Activated CD4-positive, alpha-beta T cell treated with anti-CD3 and anti-CD28 coated beads, Interleukin-2, amount 10 ng/mL, durations not matched to agents 24 days and 14 days (primary cell): ENCODE measurements around the gene IPO5. TPM values are rescaled to one million over a fixed set of nuclear protein-coding genes. Genes with fewer than 3 reads are reported as not detected.
"Not testable (repeated sequence)": the region's sequence is repeated elsewhere in the genome, so short reads cannot be mapped to it uniquely, and the experiment has no call there.

Experiments used
- DNase-seq: peaks from one replicate; pipeline ENCODE4 v3.0.0; 2022
- H3K27ac Mint-ChIP-seq: one replicate; pipeline ENCODE4 v1.8.0; 2022; ENCODE audit warnings: mild to moderate bottlenecking, mixed read lengths
- H3K27me3 Mint-ChIP-seq: one replicate; pipeline ENCODE4 v1.8.0; 2022; ENCODE audit warnings: mixed read lengths
- H3K36me3 Mint-ChIP-seq: one replicate; pipeline ENCODE4 v1.8.0; 2022; ENCODE audit warnings: low read depth, mild to moderate bottlenecking, mixed read lengths
- H3K4me1 Mint-ChIP-seq: one replicate; pipeline ENCODE4 v1.8.0; 2021; ENCODE audit warnings: mixed read lengths
- H3K4me3 Mint-ChIP-seq: one replicate; pipeline ENCODE4 v1.8.0; 2022; ENCODE audit warnings: mild to moderate bottlenecking, moderate library complexity, mixed read lengths
- H3K9me3 Mint-ChIP-seq: one replicate; pipeline ENCODE4 v1.8.0; 2021; ENCODE audit warnings: mixed read lengths
- intact Hi-C: fragments of 100-400 bp; cut with micrococcal nuclease; formaldehyde crosslinking; loops from one replicate; pipeline ENCODE4 v1.15.1; 2023
- total RNA-seq: library from RNA; stranded (reverse); gene quantifications from 2 replicates; pipeline ENCODE4 v1.2.3, GENCODE V29; 2022

IPO5 gene
- total RNA-seq, 1 donor from 2014 or later: 243 TPM

DNA sequence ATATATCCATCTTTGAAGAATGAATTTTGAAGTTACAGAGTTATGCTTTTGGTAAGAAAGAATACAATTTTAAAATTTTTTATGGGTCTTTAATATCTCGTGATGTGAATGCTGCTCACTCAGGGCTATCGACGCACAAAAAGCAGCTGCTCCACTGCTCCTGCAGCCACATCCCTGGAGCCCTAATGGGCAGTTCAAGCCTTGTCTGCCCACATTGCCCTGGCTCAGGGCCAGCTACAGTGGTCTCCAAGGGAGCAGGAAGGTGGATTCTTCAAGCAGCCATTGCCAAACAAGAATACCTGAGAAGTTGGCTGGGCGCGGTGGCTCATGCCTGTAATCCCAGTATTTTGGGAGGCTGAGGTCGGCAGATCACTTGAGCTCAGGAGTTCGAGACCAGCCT lies 85.8 kb downstream of the IPO5 start:
- intact Hi-C loops: no loop called here
- H3K36me3 Mint-ChIP-seq: no peaks in the 10 kb centered on the region
- H3K9me3 Mint-ChIP-seq: no peaks in the 10 kb centered on the region
- no peak overlapping the region for H3K27ac Mint-ChIP-seq
- H3K4me1 Mint-ChIP-seq: no peaks in the 10 kb centered on the region
- no peak for DNase-seq
- H3K4me3 Mint-ChIP-seq: no peak overlapping the region
- no peaks in the 10 kb centered on the region for H3K27me3 Mint-ChIP-seq

DNA sequence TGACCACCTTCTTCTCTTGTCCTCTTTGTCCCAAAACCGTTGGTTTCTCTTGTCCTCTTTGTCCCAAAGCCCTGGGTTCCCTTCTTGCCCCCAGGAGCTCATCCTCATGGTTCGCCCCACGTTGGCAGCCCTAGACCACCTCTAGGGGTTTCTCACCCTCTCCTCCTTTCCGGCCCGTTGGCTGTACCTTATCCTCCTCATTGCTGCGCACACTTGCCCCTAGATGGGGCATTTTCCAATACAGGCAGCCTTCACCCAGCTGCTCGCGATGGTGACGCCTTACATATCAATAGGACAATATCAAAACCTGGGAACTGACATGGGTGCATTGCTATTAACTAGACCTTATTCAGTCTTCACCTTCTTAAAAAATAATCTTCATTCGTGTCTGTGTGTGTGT lies 86.5 kb downstream of the IPO5 start:
- no peaks in the 10 kb centered on the region for H3K9me3 Mint-ChIP-seq

DNA sequence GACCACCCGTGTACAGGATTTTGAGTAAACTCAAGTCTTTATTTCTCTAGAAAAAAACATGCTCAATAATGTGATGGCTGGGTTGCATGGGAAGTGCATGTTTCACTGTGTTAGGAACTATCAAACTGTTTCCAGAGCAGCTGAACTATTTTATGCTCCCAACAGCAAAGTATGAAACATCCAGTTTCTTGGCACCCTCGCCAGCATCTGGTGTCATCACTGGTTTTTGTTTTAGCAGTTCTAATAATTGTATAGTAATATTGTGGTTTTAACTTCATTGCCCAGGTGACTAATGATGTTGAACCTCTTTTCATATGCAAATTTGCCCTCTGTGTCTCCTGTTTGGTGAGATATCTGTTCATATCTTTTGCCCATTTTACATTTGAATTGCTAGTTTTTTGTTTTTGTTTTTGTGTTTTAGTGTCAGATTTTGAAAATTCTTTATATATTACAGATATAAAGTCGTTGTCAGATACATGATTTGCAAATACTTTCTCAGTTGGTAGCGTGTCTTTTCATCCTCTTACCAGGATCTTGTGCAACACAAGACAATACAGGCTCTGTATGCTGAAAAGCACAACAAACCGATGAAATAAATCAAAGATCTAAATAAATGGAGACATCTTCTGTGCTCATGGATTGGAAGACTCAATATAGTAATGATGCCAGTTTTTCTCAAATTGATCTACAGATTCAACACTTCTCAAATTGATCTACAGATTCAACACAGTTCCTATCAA lies 87.8 kb downstream of the IPO5 start:
- no peaks in the 10 kb centered on the region for H3K27me3 Mint-ChIP-seq
- DNase-seq: no peak
- no peaks in the 10 kb centered on the region for H3K9me3 Mint-ChIP-seq
- no peaks in the 10 kb centered on the region for H3K4me1 Mint-ChIP-seq
- no peak overlapping the region for H3K27ac Mint-ChIP-seq
- intact Hi-C loops: no loop called here
- no peak overlapping the region for H3K4me3 Mint-ChIP-seq
- no peaks in the 10 kb centered on the region for H3K36me3 Mint-ChIP-seq

More for the DNA sequence above, 86.5 kb downstream of the IPO5 start:
- H3K4me1 Mint-ChIP-seq: no peaks in the 10 kb centered on the region
- intact Hi-C loops: no loop called here
- DNase-seq: no peak
- no peak overlapping the region for H3K4me3 Mint-ChIP-seq
- H3K27me3 Mint-ChIP-seq: no peaks in the 10 kb centered on the region
- no peaks in the 10 kb centered on the region for H3K36me3 Mint-ChIP-seq
- H3K27ac Mint-ChIP-seq: no peak overlapping the region

DNA sequence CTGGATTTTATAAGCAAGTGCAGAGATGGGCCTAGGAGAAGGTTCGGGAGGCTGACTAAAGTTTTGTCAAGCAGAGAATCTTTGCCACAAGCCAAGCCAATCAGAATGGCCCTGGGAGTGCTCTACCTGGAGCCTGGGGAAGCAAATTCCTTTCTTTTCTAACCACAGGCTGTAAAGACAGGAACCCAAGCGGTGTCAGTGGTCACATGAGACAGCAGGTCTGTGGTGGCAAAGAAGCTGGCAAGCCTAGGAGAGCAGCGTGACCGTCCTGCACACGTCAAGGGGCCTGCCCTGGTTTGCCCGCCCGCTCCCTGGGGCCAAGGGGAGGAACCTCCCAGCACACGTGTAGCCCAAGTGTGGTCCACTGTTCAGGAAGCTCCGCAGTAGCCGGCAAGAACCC lies 90.8 kb downstream of the IPO5 start:
- no peak overlapping the region for H3K27ac Mint-ChIP-seq
- no peaks in the 10 kb centered on the region for H3K36me3 Mint-ChIP-seq
- H3K9me3 Mint-ChIP-seq: no peaks in the 10 kb centered on the region
- H3K4me3 Mint-ChIP-seq: no peak overlapping the region
- intact Hi-C loops: no loop called here
- no peaks in the 10 kb centered on the region for H3K27me3 Mint-ChIP-seq
- no peak for DNase-seq
- H3K4me1 Mint-ChIP-seq: no peaks in the 10 kb centered on the region

DNA sequence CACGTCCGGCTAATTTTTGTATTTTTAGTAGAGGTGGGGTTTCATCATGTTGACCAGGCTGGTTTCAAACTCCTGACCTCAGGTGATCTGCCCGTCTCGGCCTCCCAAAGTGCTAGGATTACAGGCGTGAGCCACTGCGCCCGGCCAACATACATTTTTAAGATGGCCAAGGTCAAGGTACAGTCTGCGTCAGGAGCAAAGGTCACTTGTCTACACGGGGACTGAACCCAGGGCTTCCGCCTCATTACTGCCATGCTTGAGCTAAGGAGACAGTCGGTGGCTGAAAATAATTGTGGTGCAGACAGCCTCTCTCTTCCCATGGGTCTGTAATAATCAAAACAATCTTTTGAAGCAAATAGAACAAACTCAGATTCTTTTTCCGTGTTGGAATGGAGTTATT lies 94.3 kb downstream of the IPO5 start:
- H3K4me1 Mint-ChIP-seq, DNase-seq, H3K27me3 Mint-ChIP-seq, H3K27ac Mint-ChIP-seq, intact Hi-C loops, H3K9me3 Mint-ChIP-seq, H3K4me3 Mint-ChIP-seq, H3K36me3 Mint-ChIP-seq: not testable (repeated sequence)

DNA sequence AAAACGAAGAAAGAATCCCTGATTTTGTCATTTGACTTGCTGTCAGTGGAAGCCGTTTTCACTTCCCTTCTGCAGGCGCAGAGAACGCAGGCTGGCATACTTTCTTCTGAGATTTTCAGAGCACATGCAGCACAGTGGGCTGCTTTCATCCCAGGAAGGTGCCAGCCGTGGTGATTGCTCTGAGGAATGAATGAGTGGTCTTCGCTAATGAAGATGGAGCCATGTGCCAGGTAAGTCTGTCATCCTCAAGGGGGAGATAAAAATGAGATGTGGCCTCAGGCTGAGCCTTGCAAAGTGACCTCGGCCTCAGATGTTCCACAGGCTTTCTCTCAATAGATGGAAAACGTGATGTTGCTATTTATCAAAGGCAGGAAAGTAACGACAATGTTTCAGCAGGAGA lies 94.8 kb downstream of the IPO5 start:
- intact Hi-C loops: no loop called here
- Mint-ChIP-seq H3K4me1 (no peaks in the 10 kb centered on the region), H3K36me3 (no peaks in the 10 kb centered on the region), H3K27me3 (no peaks in the 10 kb centered on the region), H3K27ac (no peak overlapping the region), H3K9me3 (peaks cover 4% of the 10 kb centered on the region), H3K4me3 (no peak overlapping the region)
- DNase-seq: no peak

DNA sequence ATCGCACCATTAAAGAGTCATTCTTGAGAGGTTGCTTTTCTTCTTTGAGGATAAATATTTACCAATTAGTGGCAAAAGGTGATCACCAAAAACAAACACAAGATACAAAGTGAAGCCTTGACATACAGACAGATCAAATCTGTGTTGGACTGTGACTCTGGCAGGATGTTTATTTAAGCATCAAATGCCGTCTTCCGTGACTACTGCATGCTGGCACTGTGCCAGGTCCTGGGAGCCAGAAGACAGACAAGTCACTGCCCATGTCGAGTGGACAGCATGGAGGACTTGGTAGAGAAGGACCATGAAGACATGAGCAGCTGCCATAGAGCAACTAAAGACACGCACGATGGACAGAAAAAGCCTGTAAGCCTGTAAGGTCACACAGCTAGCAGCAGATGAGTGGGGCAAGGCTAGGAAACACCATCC lies 96.6 kb downstream of the IPO5 start:
- Mint-ChIP-seq H3K4me3 (no peak overlapping the region), H3K36me3 (no peaks in the 10 kb centered on the region), H3K4me1 (no peaks in the 10 kb centered on the region), H3K27me3 (no peaks in the 10 kb centered on the region), H3K9me3 (peaks cover 4% of the 10 kb centered on the region), H3K27ac (no peak overlapping the region)
- DNase-seq: no peak
- intact Hi-C loops: no loop called here

DNA sequence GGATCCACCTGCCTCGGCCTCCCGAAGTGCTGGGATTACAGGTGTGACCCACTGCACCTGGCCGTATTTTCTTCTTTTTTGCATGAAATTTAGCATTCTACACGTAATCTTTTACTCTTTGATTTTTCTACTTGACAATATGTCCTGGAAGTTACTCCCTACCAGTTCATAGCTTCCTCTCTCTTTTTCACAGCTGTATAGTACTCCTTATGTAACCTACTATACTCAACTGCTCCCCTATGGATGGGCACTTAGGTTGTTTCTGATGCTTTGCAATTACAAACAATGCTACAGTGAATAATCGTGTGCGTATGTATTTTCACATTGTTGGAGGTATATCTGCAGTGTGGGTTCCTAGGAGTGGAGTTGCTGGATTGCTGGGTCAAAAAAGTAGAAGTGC lies 98.9 kb downstream of the IPO5 start:
- Mint-ChIP-seq H3K4me1 (no peaks in the 10 kb centered on the region), H3K9me3 (peaks cover 4% of the 10 kb centered on the region), H3K27ac (no peak overlapping the region), H3K36me3 (no peaks in the 10 kb centered on the region), H3K27me3 (peaks cover 2% of the 10 kb centered on the region), H3K4me3 (no peak overlapping the region)
- intact Hi-C loops: no loop called here
- no peak for DNase-seq

DNA sequence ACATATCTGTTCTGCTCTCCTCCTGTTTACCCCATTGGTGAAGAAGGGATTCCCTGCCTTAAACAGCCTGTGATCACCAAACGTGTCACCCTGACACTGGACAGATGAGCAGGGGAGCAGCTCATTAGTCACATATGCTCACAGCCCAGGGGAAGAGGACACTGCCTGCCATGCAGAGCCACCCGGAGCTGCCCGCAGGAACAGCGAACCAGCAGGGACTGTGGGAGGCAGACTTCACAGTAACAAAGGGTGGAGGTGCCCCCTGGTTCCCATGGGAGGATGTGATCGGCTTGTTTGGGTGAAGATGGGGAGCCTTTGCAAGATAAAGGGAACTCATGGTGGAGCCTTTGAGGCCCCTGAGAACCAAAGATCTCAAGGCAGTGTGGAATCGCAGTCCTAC lies 100.8 kb downstream of the IPO5 start:
- Mint-ChIP-seq H3K27me3 (peaks cover 2% of the 10 kb centered on the region), H3K4me1 (no peaks in the 10 kb centered on the region), H3K9me3 (peaks cover 4% of the 10 kb centered on the region), H3K27ac (no peak overlapping the region), H3K4me3 (no peak overlapping the region), H3K36me3 (no peaks in the 10 kb centered on the region)
- intact Hi-C loops: no loop called here
- DNase-seq: no peak

DNA sequence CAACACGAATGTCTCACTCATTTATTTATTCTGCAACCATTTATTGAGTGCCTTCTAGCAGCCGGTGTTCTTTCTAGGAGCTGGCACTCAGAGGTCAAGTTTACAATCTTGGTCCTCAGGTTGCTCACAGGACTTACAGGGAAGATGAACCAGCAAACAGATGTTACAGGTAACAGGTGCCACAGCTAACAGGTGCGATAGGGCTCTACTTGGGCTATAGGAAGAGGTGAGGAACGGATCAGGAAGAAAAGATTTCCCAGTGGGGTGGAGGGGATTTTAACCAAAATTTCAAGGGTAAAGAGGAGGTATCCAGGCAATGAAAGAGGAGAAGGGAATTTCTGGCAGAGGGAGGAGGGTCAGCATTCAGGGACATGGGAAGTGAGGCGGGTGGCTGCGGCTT lies 102.1 kb downstream of the IPO5 start:
- DNase-seq: no peak
- Mint-ChIP-seq H3K4me1 (no peaks in the 10 kb centered on the region), H3K27me3 (peaks cover 2% of the 10 kb centered on the region), H3K4me3 (no peak overlapping the region), H3K36me3 (no peaks in the 10 kb centered on the region), H3K9me3 (peaks cover 4% of the 10 kb centered on the region), H3K27ac (no peak overlapping the region)
- intact Hi-C loops: no loop called here

DNA sequence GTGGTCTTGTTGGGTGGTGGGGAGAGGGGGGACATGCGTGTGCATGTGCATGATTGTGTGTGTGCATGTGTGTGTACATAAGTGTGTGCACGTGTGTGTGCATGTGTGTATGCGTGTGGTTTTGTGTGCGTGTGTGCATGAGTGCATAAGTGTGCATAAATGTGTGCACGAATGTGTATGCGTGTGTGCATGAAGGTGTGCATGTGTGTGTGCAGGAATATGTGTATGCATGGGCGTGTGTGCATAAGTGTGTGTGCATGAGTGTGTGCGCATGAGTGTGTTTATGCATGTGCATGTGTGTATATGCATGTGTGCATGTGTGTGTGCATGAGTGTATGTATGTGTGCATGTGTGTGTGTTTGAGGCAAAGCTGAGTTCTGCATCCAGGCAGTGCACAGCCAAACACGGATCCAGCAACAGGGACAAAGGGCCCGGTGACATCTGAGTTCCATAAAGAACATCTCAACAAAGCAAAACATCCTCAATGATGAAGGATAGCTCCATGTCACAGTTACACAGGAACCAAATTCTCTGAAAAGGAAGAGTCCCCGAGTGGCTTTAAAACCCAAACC lies 103.5 kb downstream of the IPO5 start:
- intact Hi-C loops: no loop called here
- H3K36me3 Mint-ChIP-seq: no peaks in the 10 kb centered on the region

DNA sequence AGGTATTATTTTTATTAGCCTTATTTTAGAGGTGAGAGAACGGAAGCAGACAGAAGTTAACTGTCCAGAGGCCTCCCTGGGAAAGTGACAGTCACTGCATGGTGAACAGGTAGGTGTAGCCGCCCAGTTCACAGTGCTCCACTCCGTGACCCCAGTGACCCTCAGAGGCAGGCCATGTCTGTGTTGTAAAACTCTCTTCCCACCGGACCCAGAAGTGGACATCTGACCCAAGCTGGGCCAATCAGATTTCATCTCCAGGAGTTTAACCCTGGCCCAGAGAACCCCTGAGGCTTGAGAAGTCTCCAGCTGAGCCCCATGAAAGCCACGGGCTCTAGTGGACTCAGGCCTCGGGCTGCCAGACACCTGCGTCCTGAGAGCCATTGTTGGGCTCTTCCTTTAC lies 105.8 kb downstream of the IPO5 start:
- Mint-ChIP-seq H3K4me3 (no peak overlapping the region), H3K27ac (no peak overlapping the region), H3K9me3 (no peaks in the 10 kb centered on the region), H3K27me3 (peaks cover 2% of the 10 kb centered on the region), H3K4me1 (no peaks in the 10 kb centered on the region), H3K36me3 (no peaks in the 10 kb centered on the region)
- no peak for DNase-seq
- intact Hi-C loops: no loop called here

More for the DNA sequence above, 103.5 kb downstream of the IPO5 start:
- H3K9me3 Mint-ChIP-seq: peaks cover 4% of the 10 kb centered on the region
- H3K4me3 Mint-ChIP-seq: no peak overlapping the region
- no peak for DNase-seq
- H3K27me3 Mint-ChIP-seq: peaks cover 2% of the 10 kb centered on the region
- H3K4me1 Mint-ChIP-seq: no peaks in the 10 kb centered on the region
- no peak overlapping the region for H3K27ac Mint-ChIP-seq

DNA sequence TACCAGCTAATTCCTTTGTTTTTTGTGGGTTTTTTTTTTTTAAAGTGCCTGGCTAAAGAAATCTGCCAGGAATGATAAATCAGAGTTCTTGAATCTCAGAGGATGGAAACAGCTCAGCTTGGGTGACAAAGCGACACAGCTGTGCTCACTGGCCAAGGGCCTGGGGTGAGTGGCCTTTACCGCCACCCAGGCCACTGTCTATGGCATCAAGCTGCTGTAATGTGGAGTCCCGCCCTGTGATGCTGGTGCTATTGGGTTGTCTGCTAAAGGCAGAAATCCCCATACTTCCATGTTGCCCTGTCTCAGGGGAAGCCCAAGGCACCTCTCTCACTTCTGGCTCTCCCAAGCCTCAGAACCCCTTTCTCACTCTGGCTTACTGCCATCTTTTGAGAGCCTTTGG lies 106.8 kb downstream of the IPO5 start:
- DNase-seq: no peak
- intact Hi-C loops: no loop called here
- H3K9me3 Mint-ChIP-seq: no peaks in the 10 kb centered on the region
- no peak overlapping the region for H3K4me3 Mint-ChIP-seq
- no peak overlapping the region for H3K27ac Mint-ChIP-seq
- no peaks in the 10 kb centered on the region for H3K36me3 Mint-ChIP-seq
- peaks cover 2% of the 10 kb centered on the region for H3K27me3 Mint-ChIP-seq
- no peaks in the 10 kb centered on the region for H3K4me1 Mint-ChIP-seq

DNA sequence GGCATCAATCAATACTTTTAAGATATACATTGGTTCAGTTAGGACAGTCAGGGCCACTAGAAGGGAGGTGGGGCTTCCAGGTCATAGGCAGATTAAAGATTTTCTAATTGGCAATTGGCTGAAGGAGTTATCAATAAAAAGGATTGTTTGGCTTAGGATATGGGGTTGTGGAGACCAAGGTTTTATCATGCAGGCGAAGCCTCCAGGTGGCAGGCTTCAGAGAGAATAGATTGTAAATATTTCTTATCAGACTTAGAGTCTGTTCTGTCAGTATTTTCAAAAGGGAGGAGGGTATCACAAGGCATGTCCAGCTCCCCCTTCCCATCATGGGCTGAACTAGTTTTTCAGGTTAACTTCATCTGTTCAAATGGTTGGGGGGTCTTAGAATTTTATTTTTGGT lies 112.0 kb downstream of the IPO5 start:
- Mint-ChIP-seq H3K4me3 (no peak overlapping the region), H3K27me3 (no peaks in the 10 kb centered on the region), H3K4me1 (no peaks in the 10 kb centered on the region), H3K36me3 (no peaks in the 10 kb centered on the region), H3K9me3 (no peaks in the 10 kb centered on the region), H3K27ac (no peak overlapping the region)
- no peak for DNase-seq
- intact Hi-C loops: no loop called here

DNA sequence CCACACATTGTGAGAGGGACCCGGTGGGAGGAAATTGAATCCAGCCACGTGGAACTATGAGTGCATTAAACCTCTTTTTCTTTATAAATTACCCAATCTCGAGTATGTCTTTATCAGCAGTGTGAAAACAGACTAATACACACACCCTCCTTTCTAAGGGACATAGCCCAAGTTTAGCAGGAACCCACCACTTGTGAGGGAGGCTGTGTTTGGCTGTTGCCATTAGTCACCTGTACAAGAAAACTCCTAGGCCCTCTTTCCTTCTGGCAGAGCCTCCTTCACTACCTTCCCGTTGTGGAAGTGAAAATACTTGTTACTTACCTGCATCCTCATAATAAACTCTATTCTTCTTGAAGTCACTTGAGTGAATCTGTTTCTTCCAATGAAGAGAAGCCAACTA lies 113.2 kb downstream of the IPO5 start:
- Mint-ChIP-seq H3K4me1 (no peaks in the 10 kb centered on the region), H3K4me3 (no peak overlapping the region), H3K27me3 (no peaks in the 10 kb centered on the region), H3K36me3 (no peaks in the 10 kb centered on the region), H3K27ac (no peak overlapping the region), H3K9me3 (no peaks in the 10 kb centered on the region)
- no peak for DNase-seq
- intact Hi-C loops: no loop called here
